Lower lobe of right lung (tissue), 2 donors: Measurements from ENCODE around the gene VAV2. TPM values are rescaled to one million over a fixed set of nuclear protein-coding genes. Genes with fewer than 3 reads are reported as not detected.

Experiments used
- ATAC-seq, 2 donors: fragments of 200-7000 bp; cut with Tn5 transposase; one replicate each; pipeline ENCODE4 v1.9.1; 2020 to 2022; ENCODE audit warnings: mild to moderate bottlenecking in 2 of 2, moderate library complexity in 2 of 2
- DNase-seq: peaks from one replicate; pipeline ENCODE4 v3.0.0-alpha.2; 2020
- H3K27ac ChIP-seq: fragments of 200-600 bp; one replicate; pipeline ENCODE4 v1.8.0; 2022
- H3K27me3 ChIP-seq: fragments of 200-600 bp; one replicate; pipeline ENCODE4 v1.8.0; 2022; ENCODE audit warnings: low read depth
- H3K36me3 ChIP-seq: fragments of 200-600 bp; one replicate; pipeline ENCODE4 v1.8.0; 2022; ENCODE audit warnings: mild to moderate bottlenecking
- H3K4me1 ChIP-seq: fragments of 200-600 bp; one replicate; pipeline ENCODE4 v1.8.0; 2022
- H3K4me3 ChIP-seq: fragments of 200-600 bp; one replicate; pipeline ENCODE4 v1.8.0; 2022; ENCODE audit warnings: mild to moderate bottlenecking
- H3K9me3 ChIP-seq: fragments of 200-600 bp; one replicate; pipeline ENCODE4 v1.8.0; 2022
- intact Hi-C: fragments of 100-400 bp; cut with DNase I; formaldehyde crosslinking; loops from one replicate; pipeline ENCODE4 v1.11.0; 2022
- total RNA-seq: library from RNA; stranded (reverse); fragmentation: NEBNext Ultra II Directional; extraction: Animal tissue kit (Norgen Biotek cat#: 25700); gene quantifications from one replicate; pipeline ENCODE4 v1.2.1, GENCODE V29; 2021
- TF ChIP-seq, protein P1 (sequence below): fragments of 200-600 bp; IDR thresholded peaks from one replicate; pipeline ENCODE4 v1.8.0; 2022; ENCODE audit warnings: antibody characterized with exemption, mild to moderate bottlenecking
- donor health status: DM: no; HTN: yes; CAD: no; lungs with severe emphysema.

VAV2 gene
- total RNA-seq, 1 donor from 2014 or later: 26.9 TPM

DNA sequence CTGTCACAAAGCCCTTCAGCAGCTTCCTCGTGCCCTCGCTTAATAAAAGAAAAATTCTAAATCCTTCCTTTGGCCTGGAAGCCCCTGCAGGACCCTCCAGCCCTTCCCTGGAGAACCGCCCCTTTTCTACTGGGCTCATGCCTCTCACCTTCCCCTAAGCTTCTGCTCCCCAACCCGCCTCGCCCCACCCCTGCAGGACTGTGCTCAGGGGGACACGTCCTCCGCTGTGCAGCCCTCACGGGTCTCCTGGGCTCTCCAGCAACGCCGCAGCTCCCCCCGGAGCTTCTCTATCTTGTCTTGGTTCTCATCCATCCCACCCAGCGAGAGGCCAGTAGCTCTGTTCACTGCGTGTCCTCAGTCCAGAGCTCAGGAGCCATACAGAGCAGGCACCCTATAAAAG, 188.4 kb downstream of the VAV2 start:
- Histone ChIP-seq H3K4me1 (no peaks in the 10 kb centered on the region), H3K4me3 (no peak overlapping the region), H3K27ac (no peak overlapping the region), H3K9me3 (no peaks in the 10 kb centered on the region), H3K27me3 (no peaks in the 10 kb centered on the region), H3K36me3 (peaks cover 37% of the 10 kb centered on the region)
- no peak for ATAC-seq
- TF ChIP-seq, protein P1, sequence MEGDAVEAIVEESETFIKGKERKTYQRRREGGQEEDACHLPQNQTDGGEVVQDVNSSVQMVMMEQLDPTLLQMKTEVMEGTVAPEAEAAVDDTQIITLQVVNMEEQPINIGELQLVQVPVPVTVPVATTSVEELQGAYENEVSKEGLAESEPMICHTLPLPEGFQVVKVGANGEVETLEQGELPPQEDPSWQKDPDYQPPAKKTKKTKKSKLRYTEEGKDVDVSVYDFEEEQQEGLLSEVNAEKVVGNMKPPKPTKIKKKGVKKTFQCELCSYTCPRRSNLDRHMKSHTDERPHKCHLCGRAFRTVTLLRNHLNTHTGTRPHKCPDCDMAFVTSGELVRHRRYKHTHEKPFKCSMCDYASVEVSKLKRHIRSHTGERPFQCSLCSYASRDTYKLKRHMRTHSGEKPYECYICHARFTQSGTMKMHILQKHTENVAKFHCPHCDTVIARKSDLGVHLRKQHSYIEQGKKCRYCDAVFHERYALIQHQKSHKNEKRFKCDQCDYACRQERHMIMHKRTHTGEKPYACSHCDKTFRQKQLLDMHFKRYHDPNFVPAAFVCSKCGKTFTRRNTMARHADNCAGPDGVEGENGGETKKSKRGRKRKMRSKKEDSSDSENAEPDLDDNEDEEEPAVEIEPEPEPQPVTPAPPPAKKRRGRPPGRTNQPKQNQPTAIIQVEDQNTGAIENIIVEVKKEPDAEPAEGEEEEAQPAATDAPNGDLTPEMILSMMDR: no peak
- intact Hi-C loops: no loop called here
- no peak for DNase-seq

- ATAC-seq: no peak
Observed at GRCh38 chr9:133803028-133803585, 189.0 kb downstream of the VAV2 start.

GRCh38 chr9:133801739-133802138, 190.4 kb downstream of the VAV2 start:
- TF ChIP-seq, protein P1: no peak
- Histone ChIP-seq H3K4me3 (no peak overlapping the region), H3K9me3 (no peaks in the 10 kb centered on the region), H3K27me3 (no peaks in the 10 kb centered on the region), H3K36me3 (peaks cover 17% of the 10 kb centered on the region), H3K27ac (no peak overlapping the region), H3K4me1 (no peaks in the 10 kb centered on the region)
- ATAC-seq (no peak), DNase-seq (no peak)
- intact Hi-C loops: no loop called here

More at GRCh38 chr9:133803028-133803585, 189.0 kb downstream of the VAV2 start:
- H3K36me3 ChIP-seq: peaks cover 31% of the 10 kb centered on the region
- no peaks in the 10 kb centered on the region for H3K9me3 ChIP-seq
- H3K4me1 ChIP-seq: no peaks in the 10 kb centered on the region
- H3K4me3 ChIP-seq: no peak overlapping the region
- intact Hi-C loops: no loop called here
- DNase-seq: no peak
- TF ChIP-seq, protein P1: no peak
- H3K27ac ChIP-seq: no peak overlapping the region
- H3K27me3 ChIP-seq: no peaks in the 10 kb centered on the region

- DNase-seq: no peak
- Histone ChIP-seq H3K4me3 (no peak overlapping the region), H3K9me3 (no peaks in the 10 kb centered on the region), H3K27me3 (no peaks in the 10 kb centered on the region), H3K27ac (no peak overlapping the region), H3K4me1 (no peaks in the 10 kb centered on the region), H3K36me3 (peaks cover 2% of the 10 kb centered on the region)
- intact Hi-C loops: no loop called here
- TF ChIP-seq, protein P1: no peak
- ATAC-seq: no peak
Observed at GRCh38 chr9:133800266-133800665, 191.9 kb downstream of the VAV2 start.

DNA sequence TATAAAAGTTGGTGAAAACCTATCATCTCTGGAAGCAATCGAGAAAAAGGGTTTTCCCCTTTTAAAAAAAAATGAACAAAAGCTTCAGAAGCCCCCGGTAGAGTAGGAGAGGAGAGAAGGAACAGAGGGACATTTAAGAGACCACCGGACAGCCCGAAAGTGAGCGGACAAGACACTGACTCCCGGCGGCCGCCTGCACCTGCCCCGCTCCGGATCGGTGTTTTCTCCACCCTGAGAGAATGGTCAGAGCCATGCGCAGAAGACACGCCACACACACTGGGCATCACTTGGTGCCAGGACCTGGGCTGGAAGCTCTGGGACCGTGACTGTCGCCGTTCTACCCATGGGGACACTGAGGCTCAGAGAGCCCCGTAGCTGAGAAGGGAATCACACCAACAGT, 192.4 kb downstream of the VAV2 start:
- H3K9me3 ChIP-seq: no peaks in the 10 kb centered on the region
- no peaks in the 10 kb centered on the region for H3K27me3 ChIP-seq
- ATAC-seq (no peak), DNase-seq (no peak)
- no peak overlapping the region for H3K27ac ChIP-seq
- H3K4me3 ChIP-seq: no peak overlapping the region
- H3K4me1 ChIP-seq: no peaks in the 10 kb centered on the region
- TF ChIP-seq, protein P1: no peak
- intact Hi-C loops: no loop called here
- no peaks in the 10 kb centered on the region for H3K36me3 ChIP-seq
